Tibial artery (tissue), 4 donors: Measurements from ENCODE around the gene ZNRF3.

ENCODE experiments used
- DNase-seq, 2 donors: peaks; one replicate each; pipeline ENCODE4 v3.0.0-alpha.2; 2019
- H3K27ac ChIP-seq, 2 donors: fragments of 200-600 bp; sonication (generic) in 1 of 2; 1 replicate in 1 of 2; 2 replicates in 1 of 2; pipeline ENCODE4 v1.5.1; 2018 to 2019; ENCODE audit warnings: mild to moderate bottlenecking in 1 of 2
- H3K27me3 ChIP-seq, 2 donors: fragments of 200-600 bp; sonication (generic) in 1 of 2; one replicate each; pipeline versions ENCODE4 v1.5.1 to v1.6.0; 2016 to 2019
- H3K36me3 ChIP-seq, 3 donors: fragments of 200-600 bp; sonication (generic) in 2 of 3; one replicate each; pipeline ENCODE4 v1.5.1; 2016 to 2019; ENCODE audit warnings: mild to moderate bottlenecking in 2 of 3
- H3K4me1 ChIP-seq, 4 donors: fragments of 200-600 bp; sonication (generic) in 2 of 4; 1 replicate in 3 of 4; 2 replicates in 1 of 4; pipeline ENCODE4 v1.5.1; 2016 to 2019
- H3K4me3 ChIP-seq, 2 donors: fragments of 200-600 bp; sonication (generic) in 1 of 2; 1 replicate in 1 of 2; 2 replicates in 1 of 2; pipeline ENCODE4 v1.5.1; 2018 to 2019; ENCODE audit warnings: mild to moderate bottlenecking in 2 of 2
- H3K9me3 ChIP-seq, 3 donors: fragments of 200-600 bp; sonication (generic) in 1 of 3; one replicate each; pipeline ENCODE4 v1.5.1; 2016 to 2019
- intact Hi-C: fragments of 100-400 bp; cut with DNase I; formaldehyde crosslinking; loops from one replicate; pipeline ENCODE4 v1.15.0; 2023; ENCODE audit warnings: low total_unique reads
- TF ChIP-seq, protein P1 (sequence below), 2 experiments: fragments of 200-600 bp in 1 of 2; fragments of 450-650 bp in 1 of 2; IDR thresholded peaks; one replicate each; pipeline ENCODE4 v1.5.1; 2017 to 2019; ENCODE audit warnings: antibody characterized with exemption in 2 of 2, mild to moderate bottlenecking in 1 of 2, moderate library complexity in 1 of 2

Gene ZNRF3

DNA sequence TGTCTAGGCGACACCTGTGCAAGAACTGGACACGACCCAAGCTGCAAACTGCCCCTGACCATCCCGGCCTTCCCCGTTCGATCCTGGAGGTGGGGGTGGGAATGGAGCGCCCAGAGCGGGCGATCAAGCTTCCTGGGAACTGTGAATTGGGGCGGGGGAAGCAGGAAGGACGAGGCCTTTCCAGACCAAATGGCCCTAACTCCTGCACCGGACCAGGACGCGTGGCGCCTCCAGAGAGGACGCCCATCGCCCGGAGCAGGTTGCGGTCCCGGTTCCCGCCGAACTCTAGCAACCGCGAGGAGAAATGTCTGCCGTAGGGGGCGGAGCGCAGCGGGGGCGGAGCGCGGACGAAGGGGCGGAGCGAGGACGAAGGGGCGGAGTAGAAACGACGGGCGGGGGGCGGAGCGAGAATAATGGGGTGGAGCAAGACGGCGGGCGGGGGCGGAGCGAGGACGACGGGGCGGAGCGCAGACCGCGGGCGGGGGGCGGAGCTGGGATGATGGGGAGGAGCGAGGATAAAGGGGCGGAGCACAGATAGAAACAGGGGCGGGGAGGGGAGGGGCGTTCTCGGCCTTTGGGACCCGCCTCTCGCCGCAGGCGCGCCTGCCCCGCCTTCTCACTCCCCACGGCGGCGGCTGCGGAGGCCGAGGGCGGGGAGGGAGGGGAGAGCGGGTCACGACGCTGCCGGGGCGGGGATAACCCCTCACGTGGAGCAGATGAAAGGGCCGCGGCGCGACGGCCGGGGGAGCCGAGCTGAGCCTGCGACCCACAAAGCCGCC lies at the start of gene ZNRF3:
TSS of gene ZNRF3 (plus strand) at position 695 of the 779 bp plus-strand sequence. CDS start 195 bp downstream, outside the sequence.
- TF ChIP-seq, protein P1, sequence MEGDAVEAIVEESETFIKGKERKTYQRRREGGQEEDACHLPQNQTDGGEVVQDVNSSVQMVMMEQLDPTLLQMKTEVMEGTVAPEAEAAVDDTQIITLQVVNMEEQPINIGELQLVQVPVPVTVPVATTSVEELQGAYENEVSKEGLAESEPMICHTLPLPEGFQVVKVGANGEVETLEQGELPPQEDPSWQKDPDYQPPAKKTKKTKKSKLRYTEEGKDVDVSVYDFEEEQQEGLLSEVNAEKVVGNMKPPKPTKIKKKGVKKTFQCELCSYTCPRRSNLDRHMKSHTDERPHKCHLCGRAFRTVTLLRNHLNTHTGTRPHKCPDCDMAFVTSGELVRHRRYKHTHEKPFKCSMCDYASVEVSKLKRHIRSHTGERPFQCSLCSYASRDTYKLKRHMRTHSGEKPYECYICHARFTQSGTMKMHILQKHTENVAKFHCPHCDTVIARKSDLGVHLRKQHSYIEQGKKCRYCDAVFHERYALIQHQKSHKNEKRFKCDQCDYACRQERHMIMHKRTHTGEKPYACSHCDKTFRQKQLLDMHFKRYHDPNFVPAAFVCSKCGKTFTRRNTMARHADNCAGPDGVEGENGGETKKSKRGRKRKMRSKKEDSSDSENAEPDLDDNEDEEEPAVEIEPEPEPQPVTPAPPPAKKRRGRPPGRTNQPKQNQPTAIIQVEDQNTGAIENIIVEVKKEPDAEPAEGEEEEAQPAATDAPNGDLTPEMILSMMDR (IDR thresholded peaks at IDR 0.05), result no peak
- peak within 1 kb of the TSS; percentile 63 to 73 for H3K27ac ChIP-seq
- intact Hi-C loops, result loop anchor here (10.0 kb wide), 2 partner anchors 72 to 382 kb away; partner anchors contain the start of genes EWSR1 and RHBDD3

DNA sequence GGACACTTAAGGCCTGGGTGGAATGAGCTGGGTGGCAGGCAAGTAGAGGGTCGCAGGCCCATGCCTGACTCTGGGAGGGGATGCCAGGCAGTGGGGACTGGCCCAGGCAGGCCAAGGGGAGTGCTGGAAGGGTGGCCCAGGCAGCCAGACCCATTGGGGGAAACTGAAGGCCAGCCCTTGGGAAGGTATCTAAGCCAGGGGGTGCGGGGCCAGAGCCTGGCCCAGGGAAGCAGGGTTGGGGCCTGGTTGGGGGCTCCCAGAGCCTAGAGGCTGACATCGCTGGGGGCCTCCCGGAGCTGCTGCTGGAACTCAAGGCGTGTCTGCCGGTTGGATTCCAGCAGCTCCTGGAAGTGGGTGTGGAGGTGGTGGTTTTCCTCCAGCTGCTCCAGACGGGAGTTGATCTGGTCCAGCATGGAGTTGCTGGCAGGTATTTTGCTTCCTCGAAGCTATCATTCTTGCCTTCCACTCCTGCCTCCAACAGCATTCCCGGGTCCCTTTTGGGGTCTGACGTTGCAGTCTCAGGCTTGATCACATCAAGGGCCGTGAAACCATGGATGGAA lies 47.7 kb upstream of the ZNRF3 start:
- TF ChIP-seq, protein P1 (IDR thresholded peaks at IDR 0.05), result no peak
- H3K36me3 ChIP-seq, result no peaks in the 10 kb centered on the region
- intact Hi-C loops, result loop anchor here (10.0 kb wide), 1 partner anchor 781 kb away; no protein-coding TSS in a partner anchor

More for the DNA sequence above, at the start of gene ZNRF3:
- peak; percentile 90 to 94 for DNase-seq
- Histone ChIP-seq H3K27me3 (no peaks in the 10 kb centered on the region), H3K9me3 (no peaks in the 10 kb centered on the region), H3K4me1 (peaks cover 0 to 31% (median 17%) of the 10 kb centered on the region in 4 donors), H3K36me3 (no peaks in the 10 kb centered on the region), H3K4me3 (peak within 1 kb of the TSS; percentile 60 to 65)

DNA sequence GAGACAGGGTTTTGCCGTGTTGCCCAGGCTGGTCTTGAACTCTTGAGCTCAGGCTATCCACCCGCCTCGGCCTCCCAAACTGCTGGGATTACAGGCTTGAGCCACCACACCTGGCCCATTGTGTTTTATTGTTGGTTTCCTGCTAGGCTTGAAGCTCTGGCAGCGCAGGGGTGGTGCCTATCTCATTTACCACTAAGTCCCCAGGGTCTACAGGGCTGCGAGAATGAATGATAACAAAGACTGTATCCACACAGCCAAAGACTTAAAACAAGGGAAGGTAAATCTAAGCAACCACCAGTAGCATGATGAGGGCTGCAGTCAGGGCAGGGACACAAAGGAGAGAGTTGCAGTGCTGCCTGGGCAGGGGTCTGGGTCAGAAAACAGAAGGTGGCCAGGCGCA lies 45.7 kb upstream of the ZNRF3 start:
- TF ChIP-seq, protein P1 (IDR thresholded peaks at IDR 0.05), result no peak

More for the DNA sequence above, 47.7 kb upstream of the ZNRF3 start:
- H3K4me3 ChIP-seq, result no peak overlapping the region
- H3K27ac ChIP-seq, result no peak overlapping the region
- H3K9me3 ChIP-seq, result no peaks in the 10 kb centered on the region
- no peaks in the 10 kb centered on the region for H3K4me1 ChIP-seq
- H3K27me3 ChIP-seq, result no peaks in the 10 kb centered on the region
- DNase-seq, result no peak

GRCh38 chr22:28838971-28839370 lies 44.4 kb upstream of the ZNRF3 start:
- Histone ChIP-seq H3K4me1 (no peaks in the 10 kb centered on the region), H3K27ac (no peak overlapping the region), H3K27me3 (no peaks in the 10 kb centered on the region), H3K9me3 (no peaks in the 10 kb centered on the region), H3K4me3 (no peak overlapping the region), H3K36me3 (no peaks in the 10 kb centered on the region)
- no peak for DNase-seq
- intact Hi-C loops, result loop anchor here (10.0 kb wide), 1 partner anchor 784 kb away; no protein-coding TSS in a partner anchor
- TF ChIP-seq, protein P1 (IDR thresholded peaks at IDR 0.05), result no peak

More for the DNA sequence above, 45.7 kb upstream of the ZNRF3 start:
- Histone ChIP-seq H3K4me1 (no peaks in the 10 kb centered on the region), H3K9me3 (no peaks in the 10 kb centered on the region), H3K27ac (no peak overlapping the region), H3K36me3 (no peaks in the 10 kb centered on the region), H3K4me3 (no peak overlapping the region), H3K27me3 (no peaks in the 10 kb centered on the region)
- intact Hi-C loops, result loop anchor here (10.0 kb wide), 1 partner anchor 783 kb away; no protein-coding TSS in a partner anchor
- DNase-seq, result no peak

DNA sequence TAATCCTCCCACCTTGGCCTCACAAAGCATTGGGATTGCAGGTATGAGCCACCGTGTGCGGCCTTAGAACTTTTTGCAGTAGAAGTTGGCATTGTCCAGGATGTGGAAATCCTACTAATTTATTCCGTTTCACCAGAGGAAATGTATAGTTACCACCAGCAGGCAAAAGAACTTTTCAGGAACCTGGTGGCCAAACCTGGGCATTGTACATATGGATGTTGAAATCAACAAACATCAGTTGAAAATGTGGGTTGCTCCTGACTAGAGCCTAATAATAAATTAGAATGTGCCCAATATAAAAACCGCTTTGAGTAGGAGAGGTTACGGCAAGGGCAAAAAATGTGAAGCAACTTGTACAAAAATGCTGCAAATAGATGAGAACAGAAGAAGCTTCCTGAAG lies 42.3 kb upstream of the ZNRF3 start:
- intact Hi-C loops, result no loop called here
- Histone ChIP-seq H3K27me3 (no peaks in the 10 kb centered on the region), H3K4me3 (no peak overlapping the region), H3K36me3 (no peaks in the 10 kb centered on the region), H3K27ac (no peak overlapping the region), H3K9me3 (no peaks in the 10 kb centered on the region), H3K4me1 (no peaks in the 10 kb centered on the region)
- DNase-seq, result no peak
- TF ChIP-seq, protein P1 (IDR thresholded peaks at IDR 0.05), result peak in 1 of 2 experiments; percentile 4
